ENCODE data around the gene TIFAB.

GRCh38 chr5:135487839-135488514 is 35.8 kb upstream of the TIFAB start:
- TF ChIP-seq SP1 (IDR thresholded peaks at IDR 0.05; ENCODE audit: low read depth) (no peak), CTCF (IDR thresholded peaks at IDR 0.05 in 2 of 3, conservative IDR thresholded peaks at IDR 0.05 in 1 of 3; ENCODE audit: borderline replicate concordance in 1 of 3, insufficient read depth in 1 of 3, low read depth in 2 of 3, low read length in 2 of 3) (no peak), EZH2 (IDR thresholded peaks at IDR 0.05) (no peak), EGR1 (IDR thresholded peaks at IDR 0.05; ENCODE audit: low read depth) (no peak), POLR2A (IDR thresholded peaks at IDR 0.05; ENCODE audit: borderline replicate concordance, extremely low read depth, insufficient read depth, insufficient read length) (no peak)

All from HCT116 (cell line).